NCI-H460 (cell line): ENCODE data around the gene TMEM43. TPM values are rescaled to one million over a fixed set of nuclear protein-coding genes. Genes with fewer than 3 reads are reported as not detected.
"Not testable (repeated sequence)": the region's sequence is repeated elsewhere in the genome, so short reads cannot be mapped to it uniquely, and the experiment has no call there.

ENCODE experiments used
- DNase-seq: peaks from one replicate; pipeline ENCODE4 v3.0.0-alpha.2; 2016; ENCODE audit warnings: low read depth; ENCODE audit errors: extremely low read depth
- total RNA-seq: library from RNA; depleted of rRNA; stranded (reverse); fragments of >200 nt; shearing (Covaris generic); gene quantifications from 2 replicates; pipeline ENCODE4 v1.2.3, GENCODE V29; 2014

The TMEM43 gene
- total RNA-seq, 1 experiment from 2014 or later: 42.8 TPM

- not testable (repeated sequence) for DNase-seq
Observed at GRCh38 chr3:14120921-14121448, 3.9 kb upstream of the TMEM43 start.

GRCh38 chr3:14121859-14122258 is 3.0 kb upstream of the TMEM43 start:
- no peak for DNase-seq

- DNase-seq: no peak
Observed at GRCh38 chr3:14122301-14122700, 2.6 kb upstream of the TMEM43 start.

- DNase-seq: no peak
Observed at GRCh38 chr3:14123308-14124222, 1.3 kb upstream of the TMEM43 start.

GRCh38 chr3:14124223-14124614 is 633 bp upstream of the TMEM43 start:
- DNase-seq: no peak

GRCh38 chr3:14125193-14126016 is 553 bp downstream of the TMEM43 start:
- peak; percentile 47 for DNase-seq

- DNase-seq: no peak
Observed at GRCh38 chr3:14126017-14126886, 1.4 kb downstream of the TMEM43 start.

GRCh38 chr3:14126887-14127505 is 2.1 kb downstream of the TMEM43 start:
- DNase-seq: no peak

GRCh38 chr3:14127516-14128161 is 2.8 kb downstream of the TMEM43 start:
- DNase-seq: no peak

GRCh38 chr3:14128724-14129123 is 3.9 kb downstream of the TMEM43 start:
- DNase-seq: no peak

- no peak for DNase-seq
Observed at GRCh38 chr3:14129296-14129695, 4.4 kb downstream of the TMEM43 start.

GRCh38 chr3:14130230-14130629 is 5.4 kb downstream of the TMEM43 start:
- no peak for DNase-seq

GRCh38 chr3:14130707-14131106 is 5.9 kb downstream of the TMEM43 start:
- no peak for DNase-seq

- no peak for DNase-seq
Observed at GRCh38 chr3:14131134-14131533, 6.3 kb downstream of the TMEM43 start.

- no peak for DNase-seq
Observed at GRCh38 chr3:14132120-14132519, 7.3 kb downstream of the TMEM43 start.

GRCh38 chr3:14132689-14133088 is 7.8 kb downstream of the TMEM43 start:
- DNase-seq: no peak

GRCh38 chr3:14133188-14133800 is 8.4 kb downstream of the TMEM43 start:
- DNase-seq: no peak

GRCh38 chr3:14133876-14134275 is 9.0 kb downstream of the TMEM43 start:
- no peak for DNase-seq

- DNase-seq: no peak
Observed at GRCh38 chr3:14134291-14134690, 9.4 kb downstream of the TMEM43 start.
